ENCODE results near the gene ARHGAP33.
"Not testable (repeated sequence)": the region's sequence is repeated elsewhere in the genome, so short reads cannot be mapped to it uniquely, and the experiment has no call there.

The ARHGAP33 gene

DNA sequence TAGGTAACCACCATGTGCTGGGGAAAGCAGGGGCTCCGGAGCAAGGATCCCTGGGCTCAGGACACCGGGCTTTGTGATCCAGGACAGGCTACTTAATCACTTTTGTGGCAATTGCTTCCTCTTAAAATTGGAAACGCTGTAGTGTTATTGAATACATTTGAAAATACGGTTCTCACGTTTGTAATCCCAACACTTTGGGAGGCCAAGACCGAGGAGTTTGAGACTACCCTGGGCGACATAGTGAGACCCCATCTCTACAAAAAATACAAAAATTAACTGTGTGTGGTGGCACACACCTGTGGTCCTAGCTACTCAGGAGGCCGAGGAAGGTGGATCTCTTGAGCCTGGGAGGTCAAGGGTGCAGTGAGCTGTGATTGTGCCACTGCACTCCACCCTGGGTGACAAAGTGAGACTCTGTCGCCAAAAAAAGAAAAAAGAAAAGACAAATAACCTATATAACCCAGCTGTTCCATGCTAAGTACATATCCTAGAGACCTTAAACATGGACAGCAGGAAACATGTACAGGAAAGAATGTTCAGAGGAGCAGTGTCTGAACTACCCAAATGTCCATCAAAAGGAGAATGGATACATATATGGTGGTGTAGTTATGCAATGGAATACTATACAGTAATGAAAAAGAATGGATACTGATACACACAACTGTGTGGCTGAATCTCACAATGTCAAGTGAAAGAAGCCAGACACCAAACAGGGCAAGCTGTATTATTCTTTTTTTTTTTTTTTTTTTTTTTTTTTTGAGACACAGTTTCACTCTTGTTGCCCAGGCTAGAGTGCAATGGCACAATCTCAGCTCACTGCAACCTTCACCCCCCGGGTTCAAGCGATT lies 37.9 kb downstream of the ARHGAP33 start:
- DNase-seq (ENCODE audit: insufficient read length) = no peak
- TF ChIP-seq POLR2A (IDR thresholded peaks at IDR 0.05; ENCODE audit: low read depth, low read length) = no peak
- TF ChIP-seq POLR2AphosphoS5 (IDR thresholded peaks at IDR 0.05; ENCODE audit: low read depth, low read length) = no peak
- TF ChIP-seq TAF1 (IDR thresholded peaks at IDR 0.05; ENCODE audit: borderline replicate concordance, low read depth, low read length) = no peak
- FAIRE-seq = no peak

DNA sequence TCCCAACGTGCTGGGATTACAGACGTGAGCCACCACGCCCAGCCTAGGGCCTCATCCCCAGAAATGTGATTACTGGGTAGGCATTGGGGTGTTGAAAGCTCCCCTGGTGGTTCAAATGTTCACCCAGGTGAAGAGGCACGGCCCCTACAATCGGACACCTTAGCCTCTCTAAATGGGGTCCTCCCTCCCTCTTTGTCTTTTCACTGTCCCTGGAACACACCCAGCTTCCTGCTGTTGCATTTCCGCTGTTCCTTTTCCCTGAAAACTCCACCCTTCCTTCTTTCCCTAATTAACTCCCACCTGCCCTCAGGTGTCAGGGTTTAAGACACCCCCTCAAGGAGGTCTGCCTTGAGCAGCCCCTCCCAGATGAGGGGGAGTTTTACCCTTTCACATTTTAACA lies 40.9 kb downstream of the ARHGAP33 start:
- DNase-seq (ENCODE audit: insufficient read length) = no peak
- no peak for TF ChIP-seq POLR2A (IDR thresholded peaks at IDR 0.05; ENCODE audit: low read depth, low read length)
- no peak for TF ChIP-seq TAF1 (IDR thresholded peaks at IDR 0.05; ENCODE audit: borderline replicate concordance, low read depth, low read length)
- no peak for TF ChIP-seq POLR2AphosphoS5 (IDR thresholded peaks at IDR 0.05; ENCODE audit: low read depth, low read length)
- no peak for FAIRE-seq

- DNase-seq (ENCODE audit: insufficient read length) = no peak
- FAIRE-seq = no peak
- TF ChIP-seq POLR2AphosphoS5 (IDR thresholded peaks at IDR 0.05; ENCODE audit: low read depth, low read length) (no peak), TAF1 (IDR thresholded peaks at IDR 0.05; ENCODE audit: borderline replicate concordance, low read depth, low read length) (no peak), POLR2A (IDR thresholded peaks at IDR 0.05; ENCODE audit: low read depth, low read length) (no peak)
Measured at GRCh38 chr19:35816846-35817245, 41.5 kb downstream of the ARHGAP33 start.

- DNase-seq (ENCODE audit: insufficient read length) (no peak), FAIRE-seq (no peak)
- TF ChIP-seq POLR2A (IDR thresholded peaks at IDR 0.05; ENCODE audit: low read depth, low read length) (no peak), TAF1 (IDR thresholded peaks at IDR 0.05; ENCODE audit: borderline replicate concordance, low read depth, low read length) (no peak), POLR2AphosphoS5 (IDR thresholded peaks at IDR 0.05; ENCODE audit: low read depth, low read length) (no peak)
Measured at GRCh38 chr19:35818445-35818844, 43.1 kb downstream of the ARHGAP33 start.

GRCh38 chr19:35822579-35822978 lies 47.2 kb downstream of the ARHGAP33 start:
- no peak for FAIRE-seq
- TF ChIP-seq POLR2AphosphoS5 (IDR thresholded peaks at IDR 0.05; ENCODE audit: low read depth, low read length) (no peak), POLR2A (IDR thresholded peaks at IDR 0.05; ENCODE audit: low read depth, low read length) (no peak), TAF1 (IDR thresholded peaks at IDR 0.05; ENCODE audit: borderline replicate concordance, low read depth, low read length) (no peak)
- DNase-seq (ENCODE audit: insufficient read length) = no peak

- no peak for DNase-seq (ENCODE audit: insufficient read length)
- TF ChIP-seq TAF1 (IDR thresholded peaks at IDR 0.05; ENCODE audit: borderline replicate concordance, low read depth, low read length) = no peak
- no peak for TF ChIP-seq POLR2A (IDR thresholded peaks at IDR 0.05; ENCODE audit: low read depth, low read length)
- no peak for TF ChIP-seq POLR2AphosphoS5 (IDR thresholded peaks at IDR 0.05; ENCODE audit: low read depth, low read length)
- FAIRE-seq = no peak
Measured at GRCh38 chr19:35824150-35824549, 48.8 kb downstream of the ARHGAP33 start.

DNA sequence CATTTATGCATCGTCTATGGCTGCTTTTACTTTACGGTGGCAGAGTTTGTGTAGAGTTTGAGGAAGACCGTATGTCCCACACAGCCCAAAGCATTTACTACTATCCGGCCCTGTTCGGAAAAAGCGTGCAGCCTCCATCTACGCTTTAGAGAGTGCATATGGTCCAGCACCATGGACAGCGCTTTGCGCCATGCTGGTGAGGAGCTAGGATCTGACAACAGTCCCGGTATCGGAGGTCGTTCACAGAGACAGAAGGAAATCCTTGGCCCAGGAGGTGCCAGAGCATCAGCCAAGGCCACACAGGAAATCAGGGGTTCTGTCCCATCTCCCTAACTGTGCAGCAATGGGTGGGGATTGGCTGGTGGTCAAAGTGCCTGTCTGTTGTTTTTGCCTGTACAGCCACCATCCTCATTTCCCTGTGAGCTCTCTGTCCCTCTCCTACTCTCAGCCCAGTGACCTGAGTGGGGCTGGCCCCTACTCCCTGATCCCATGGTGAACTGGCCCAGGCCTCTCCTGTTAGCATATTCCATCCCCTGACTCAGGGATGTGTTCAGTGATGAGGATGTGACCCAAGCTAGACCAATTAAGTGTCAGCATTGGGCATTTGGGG lies 53.4 kb downstream of the ARHGAP33 start:
- DNase-seq (ENCODE audit: insufficient read length) (no peak), FAIRE-seq (no peak)
- TF ChIP-seq TAF1 (IDR thresholded peaks at IDR 0.05; ENCODE audit: borderline replicate concordance, low read depth, low read length) (no peak), POLR2AphosphoS5 (IDR thresholded peaks at IDR 0.05; ENCODE audit: low read depth, low read length) (no peak), POLR2A (IDR thresholded peaks at IDR 0.05; ENCODE audit: low read depth, low read length) (no peak)

DNA sequence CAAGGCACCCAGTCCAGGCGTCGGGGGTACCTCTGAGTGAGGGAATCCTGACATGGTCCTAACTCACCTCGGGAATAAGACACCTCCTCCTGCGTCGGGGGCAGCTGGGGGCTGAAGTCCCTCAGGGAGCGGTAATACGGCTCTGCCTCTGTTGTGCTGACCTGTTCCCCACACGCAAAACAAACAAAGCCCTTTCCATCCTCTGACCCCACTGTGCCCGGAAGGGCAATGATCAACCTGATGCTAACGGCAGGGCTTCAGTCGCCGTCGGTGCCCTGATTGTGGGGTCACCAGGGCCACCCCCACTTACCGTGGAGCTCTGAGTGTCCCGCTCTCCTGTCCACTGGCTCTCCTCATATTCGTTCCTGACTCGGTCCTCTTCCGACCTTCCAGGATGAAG lies 55.6 kb downstream of the ARHGAP33 start:
- DNase-seq (ENCODE audit: insufficient read length) (no peak), FAIRE-seq (no peak)
- TF ChIP-seq TAF1 (IDR thresholded peaks at IDR 0.05; ENCODE audit: borderline replicate concordance, low read depth, low read length) = no peak
- no peak for TF ChIP-seq POLR2A (IDR thresholded peaks at IDR 0.05; ENCODE audit: low read depth, low read length)
- TF ChIP-seq POLR2AphosphoS5 (IDR thresholded peaks at IDR 0.05; ENCODE audit: low read depth, low read length) = no peak

DNA sequence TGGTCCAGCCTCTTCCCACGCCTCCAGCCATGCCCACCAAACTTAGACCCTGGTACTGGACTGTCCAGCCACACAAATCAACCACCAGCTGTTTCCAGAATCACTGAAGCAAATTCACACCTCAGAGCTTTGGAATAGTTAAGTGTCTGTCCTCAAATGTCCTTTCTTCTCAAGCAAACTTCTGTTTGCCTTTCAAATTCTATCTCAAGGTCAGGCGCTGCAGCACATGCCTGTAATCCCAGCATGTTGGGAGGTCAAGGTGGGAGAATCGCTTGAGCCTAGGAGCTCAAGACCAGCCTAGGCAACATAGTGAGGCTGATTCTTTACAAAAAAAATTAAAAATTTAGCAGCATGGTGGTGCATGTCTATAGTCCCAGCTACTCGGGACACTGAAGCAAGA lies 56.7 kb downstream of the ARHGAP33 start:
- TF ChIP-seq TAF1 (IDR thresholded peaks at IDR 0.05; ENCODE audit: borderline replicate concordance, low read depth, low read length) (no peak), POLR2A (IDR thresholded peaks at IDR 0.05; ENCODE audit: low read depth, low read length) (no peak), POLR2AphosphoS5 (IDR thresholded peaks at IDR 0.05; ENCODE audit: low read depth, low read length) (no peak)
- DNase-seq (ENCODE audit: insufficient read length) (no peak), FAIRE-seq (no peak)

- no peak for TF ChIP-seq POLR2AphosphoS5 (IDR thresholded peaks at IDR 0.05; ENCODE audit: low read depth, low read length)
- no peak for TF ChIP-seq TAF1 (IDR thresholded peaks at IDR 0.05; ENCODE audit: borderline replicate concordance, low read depth, low read length)
- no peak for TF ChIP-seq POLR2A (IDR thresholded peaks at IDR 0.05; ENCODE audit: low read depth, low read length)
- no peak for DNase-seq (ENCODE audit: insufficient read length)
- FAIRE-seq = no peak
Measured at GRCh38 chr19:35833972-35834371, 58.6 kb downstream of the ARHGAP33 start.

DNA sequence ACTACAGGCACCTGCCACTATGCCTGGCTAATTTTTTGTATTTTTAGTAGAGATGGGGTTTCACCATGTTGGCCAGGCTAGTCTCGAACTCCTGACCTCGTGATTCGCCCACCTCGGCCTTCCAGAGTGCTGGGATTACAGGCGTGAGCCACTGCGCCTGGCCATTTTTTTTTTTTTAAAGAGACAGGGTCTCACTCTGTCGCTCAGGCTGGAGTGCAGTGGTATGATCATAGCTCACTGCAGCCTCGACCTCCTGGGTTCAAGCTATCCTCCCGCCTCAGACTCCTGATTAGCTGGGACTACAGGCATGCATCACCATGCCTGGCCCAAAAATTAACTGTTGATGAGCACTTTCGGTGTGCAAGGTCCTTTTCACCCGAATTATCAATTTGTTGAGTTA lies 60.7 kb downstream of the ARHGAP33 start:
- not testable (repeated sequence) for FAIRE-seq; DNase-seq (ENCODE audit: insufficient read length)

Data from GM12892 (cell line).